HepG2 (cell line): ENCODE data around the gene S100G. TPM values are rescaled to one million over a fixed set of nuclear protein-coding genes. Genes with fewer than 3 reads are reported as not detected.

Source experiments
- ATAC-seq: fragments of 200-7000 bp; cut with Tn5 transposase; 3 replicates; pipeline ENCODE4 v1.9.1; 2020; ENCODE audit warnings: mild to moderate bottlenecking, moderate library complexity
- BruUV-seq: library from RNA; stranded (reverse); fragments of 400-500 nt; replicated peaks from 2 replicates; lab custom pipeline; 2021; lab: Mats Ljungman, UMichigan
- CTCF ChIA-PET: fragments of 300-600 bp; formaldehyde crosslinking; extraction: SDS; loops from one replicate; lab custom pipeline; 2021; ENCODE audit warnings: low total read pairs, inconsistent platforms, low intra/inter-chr PET ratio; lab: Yijun Ruan, JAX
- POLR2A ChIA-PET: fragments of 350-600 bp; sonication (Branson Sonifier 250); formaldehyde crosslinking; loops from one replicate; lab custom pipeline; 2020; ENCODE audit warnings: antibody characterized with exemption, inconsistent platforms; lab: Yijun Ruan, JAX
- DNase-seq: peaks from one replicate; pipeline ENCODE4 v3.0.0-alpha.2; 2015; ENCODE audit warnings: low spot score
- FAIRE-seq: peaks from 3 replicates; lab custom pipeline; 2011; peaks lifted over from hg19 to GRCh38; lab: Jason Lieb, UNC
- H2AFZ ChIP-seq: one replicate; pipeline ENCODE4 v1.6.1; 2011; ENCODE audit warnings: low read length, inconsistent platforms
- H3K27ac ChIP-seq: fragments of 300-600 bp; 3 replicates; pipeline ENCODE4 v1.8.0; 2011; ENCODE audit warnings: mixed run types, mild to moderate bottlenecking, mixed read lengths, low read length, inconsistent platforms; ENCODE audit not compliant: insufficient read depth; ENCODE audit errors: extremely low read length
- H3K27me3 ChIP-seq, 2 experiments: fragments of 200-600 bp in 1 of 2; 2 replicates in 1 of 2; 3 replicates in 1 of 2; pipeline versions ENCODE4 v1.6.0 to v1.8.0; 2011; ENCODE audit warnings: low read length in 2 of 2, mild to moderate bottlenecking in 2 of 2, moderate library complexity in 2 of 2, inconsistent platforms in 1 of 2; ENCODE audit not compliant: insufficient read depth in 2 of 2, control insufficient read depth in 1 of 2
- H3K36me3 ChIP-seq, 2 experiments: fragments of 200-600 bp in 1 of 2; replicated peaks in 1 of 2; 2 replicates in 1 of 2; 3 replicates in 1 of 2; pipeline versions ENCODE4 v1.5.1 to v1.8.0; 2011; ENCODE audit warnings: low read length in 2 of 2, inconsistent platforms in 1 of 2; ENCODE audit not compliant: insufficient read depth in 2 of 2, control insufficient read depth in 1 of 2
- H3K4me1 ChIP-seq: 2 replicates; pipeline ENCODE4 v1.5.1; 2012; ENCODE audit warnings: low read length, inconsistent platforms; ENCODE audit not compliant: insufficient read depth
- H3K4me2 ChIP-seq: 2 replicates; pipeline ENCODE4 v1.6.0; 2011; ENCODE audit warnings: low read depth, low read length, inconsistent platforms
- H3K4me3 ChIP-seq, 3 experiments: fragments of 200-600 bp in 1 of 3; sonication (generic), shearing (Covaris generic) in 1 of 3; replicated peaks in 1 of 3; 2 replicates each; pipeline ENCODE4 v1.5.1; 2011 to 2016; ENCODE audit warnings: low read length in 3 of 3, inconsistent platforms in 2 of 3, low read depth in 2 of 3, mild to moderate bottlenecking in 2 of 3, control low read depth in 1 of 3, mixed read lengths in 1 of 3; ENCODE audit not compliant: insufficient read depth in 1 of 3
- H3K79me2 ChIP-seq: one replicate; pipeline ENCODE4 v1.6.1; 2011; ENCODE audit warnings: low read length, inconsistent platforms; ENCODE audit not compliant: insufficient read depth
- H3K9ac ChIP-seq: 2 replicates; pipeline ENCODE4 v1.6.0; 2011; ENCODE audit warnings: mild to moderate bottlenecking, low read depth, low read length, inconsistent platforms; ENCODE audit not compliant: insufficient read depth
- H3K9me3 ChIP-seq: 2 replicates; pipeline ENCODE4 v1.5.1; 2012; ENCODE audit warnings: mild to moderate bottlenecking, low read length
- H4K20me1 ChIP-seq: 2 replicates; pipeline ENCODE4 v1.6.0; 2011; ENCODE audit warnings: inconsistent platforms, mild to moderate bottlenecking, low read length, moderate library complexity; ENCODE audit not compliant: insufficient read depth
- HCFC1 ChIP-seq: fragments of 150-350 bp; IDR thresholded peaks from 2 replicates; pipeline ENCODE4 v1.6.1; 2014; ENCODE audit warnings: low read depth, low read length
- SMC3 ChIP-seq: IDR thresholded peaks from 2 replicates; pipeline ENCODE4 v1.6.1; 2011; ENCODE audit warnings: low read length, improper control_type of control experiment
- SRSF4 ChIP-seq: fragments of 200-400 bp; formaldehyde crosslinking; IDR thresholded peaks from one replicate; pipeline ENCODE4 v1.6.1; 2018; ENCODE audit warnings: mild to moderate bottlenecking, low read depth, low read length, moderate library complexity; ENCODE audit not compliant: poor library complexity, severe bottlenecking
- STAG1 ChIP-seq: sonication (generic); formaldehyde crosslinking; IDR thresholded peaks from 2 replicates; pipeline ENCODE4 v1.4.0; 2020; ENCODE audit warnings: missing genetic modification reagents
- ZFP1 ChIP-seq: IDR thresholded peaks from 2 replicates; pipeline ENCODE4 v1.6.1; 2016
- ZNF577 ChIP-seq: sonication (generic); formaldehyde crosslinking; IDR thresholded peaks from 2 replicates; pipeline ENCODE4 v1.4.0; 2020; ENCODE audit warnings: mild to moderate bottlenecking, low read depth, missing genetic modification reagents, borderline replicate concordance
- ZNF7 ChIP-seq: IDR thresholded peaks from 2 replicates; pipeline ENCODE4 v1.6.1; 2016; ENCODE audit warnings: missing biosample characterization, missing genetic modification reagents
- WGBS: methylation state at CpG from one replicate; pipeline ENCODE4 v1.1.6; 2017; ENCODE audit warnings: low lambda C conversion rate; 5-methylcytosine and 5-hydroxymethylcytosine counted together
- in situ Hi-C: cut with HindIII; loops from 2 replicates; pipeline ENCODE4 v1.10.0; 2017; ENCODE audit warnings: low pct_unique_long_range_greater_than_20kb; ENCODE audit not compliant: extremely low pct_ligation_motif_present
- intact Hi-C: fragments of 100-400 bp; cut with micrococcal nuclease; formaldehyde crosslinking; loops from one replicate; pipeline ENCODE4 v1.10.0; 2022; ENCODE audit not compliant: unreplicated experiment
- polyA plus RNA-seq, 8 experiments: library from polyadenylated mRNA; depleted of rRNA in 3 of 8; stranded (reverse) in 7 of 8; unstranded in 1 of 8; fragments of >200 nt; fragmentation: Illumina TruSeq in 4 of 8; extraction: Trizol in 4 of 8; gene quantifications; 2 replicates each; pipeline versions ENCODE4 v1.2.1 to v1.2.3, GENCODE V29; 2011 to 2016; ENCODE audit warnings: low read depth in 4 of 8, missing spikeins in 1 of 8, mixed read lengths in 1 of 8; ENCODE audit not compliant: insufficient read depth in 1 of 8
- total RNA-seq, 5 experiments: library from RNA; depleted of rRNA; stranded (reverse); fragments of >200 nt; fragmentation: Illumina TruSeq; extraction: Trizol; gene quantifications; 2 replicates each; pipeline ENCODE4 v1.2.3, GENCODE V29; 2016; ENCODE audit warnings: low read depth in 1 of 5
- TF ChIP-seq, protein P1 (sequence below): sonication (generic); formaldehyde crosslinking; IDR thresholded peaks from 2 replicates; pipeline ENCODE4 v1.5.0; 2020; ENCODE audit warnings: mild to moderate bottlenecking, missing genetic modification reagents, borderline replicate concordance
- TF ChIP-seq, protein P2 (sequence below): sonication (generic); formaldehyde crosslinking; IDR thresholded peaks from 2 replicates; pipeline ENCODE4 v1.5.0; 2020; ENCODE audit warnings: mild to moderate bottlenecking, missing genetic modification reagents, moderate library complexity

S100G gene
- total and polyA plus RNA-seq, 2 of the 13 experiments (the other 11 are each of a cell fraction or from before 2014, with no cell fraction given), result not detected

DNA sequence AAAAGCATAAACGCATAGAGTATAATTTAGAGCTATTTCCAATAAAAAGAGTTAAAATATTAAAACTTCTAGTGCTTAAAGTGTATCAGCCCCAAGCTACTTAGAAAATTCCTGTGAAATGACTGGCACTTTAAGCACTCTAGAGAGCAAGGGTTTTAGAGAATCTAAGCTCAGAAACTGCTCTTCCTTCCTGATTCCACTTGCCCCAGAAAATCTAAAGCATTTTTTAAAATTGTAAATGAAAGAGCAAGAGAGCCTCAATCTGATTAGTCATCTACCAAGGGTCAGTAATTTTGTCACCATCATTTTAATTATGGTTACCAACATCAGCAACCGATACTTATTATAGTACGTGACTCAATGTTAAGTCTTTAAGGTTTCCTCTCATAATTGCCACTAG is 37.6 kb downstream of the S100G start (continued):
- TF ChIP-seq, protein P1, sequence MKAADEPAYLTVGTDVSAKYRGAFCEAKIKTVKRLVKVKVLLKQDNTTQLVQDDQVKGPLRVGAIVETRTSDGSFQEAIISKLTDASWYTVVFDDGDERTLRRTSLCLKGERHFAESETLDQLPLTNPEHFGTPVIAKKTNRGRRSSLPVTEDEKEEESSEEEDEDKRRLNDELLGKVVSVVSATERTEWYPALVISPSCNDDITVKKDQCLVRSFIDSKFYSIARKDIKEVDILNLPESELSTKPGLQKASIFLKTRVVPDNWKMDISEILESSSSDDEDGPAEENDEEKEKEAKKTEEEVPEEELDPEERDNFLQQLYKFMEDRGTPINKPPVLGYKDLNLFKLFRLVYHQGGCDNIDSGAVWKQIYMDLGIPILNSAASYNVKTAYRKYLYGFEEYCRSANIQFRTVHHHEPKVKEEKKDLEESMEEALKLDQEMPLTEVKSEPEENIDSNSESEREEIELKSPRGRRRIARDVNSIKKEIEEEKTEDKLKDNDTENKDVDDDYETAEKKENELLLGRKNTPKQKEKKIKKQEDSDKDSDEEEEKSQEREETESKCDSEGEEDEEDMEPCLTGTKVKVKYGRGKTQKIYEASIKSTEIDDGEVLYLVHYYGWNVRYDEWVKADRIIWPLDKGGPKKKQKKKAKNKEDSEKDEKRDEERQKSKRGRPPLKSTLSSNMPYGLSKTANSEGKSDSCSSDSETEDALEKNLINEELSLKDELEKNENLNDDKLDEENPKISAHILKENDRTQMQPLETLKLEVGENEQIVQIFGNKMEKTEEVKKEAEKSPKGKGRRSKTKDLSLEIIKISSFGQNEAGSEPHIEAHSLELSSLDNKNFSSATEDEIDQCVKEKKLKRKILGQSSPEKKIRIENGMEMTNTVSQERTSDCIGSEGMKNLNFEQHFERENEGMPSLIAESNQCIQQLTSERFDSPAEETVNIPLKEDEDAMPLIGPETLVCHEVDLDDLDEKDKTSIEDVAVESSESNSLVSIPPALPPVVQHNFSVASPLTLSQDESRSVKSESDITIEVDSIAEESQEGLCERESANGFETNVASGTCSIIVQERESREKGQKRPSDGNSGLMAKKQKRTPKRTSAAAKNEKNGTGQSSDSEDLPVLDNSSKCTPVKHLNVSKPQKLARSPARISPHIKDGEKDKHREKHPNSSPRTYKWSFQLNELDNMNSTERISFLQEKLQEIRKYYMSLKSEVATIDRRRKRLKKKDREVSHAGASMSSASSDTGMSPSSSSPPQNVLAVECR, result no peak
- TF ChIP-seq ZFP1 (no peak), SRSF4 (no peak)

DNA sequence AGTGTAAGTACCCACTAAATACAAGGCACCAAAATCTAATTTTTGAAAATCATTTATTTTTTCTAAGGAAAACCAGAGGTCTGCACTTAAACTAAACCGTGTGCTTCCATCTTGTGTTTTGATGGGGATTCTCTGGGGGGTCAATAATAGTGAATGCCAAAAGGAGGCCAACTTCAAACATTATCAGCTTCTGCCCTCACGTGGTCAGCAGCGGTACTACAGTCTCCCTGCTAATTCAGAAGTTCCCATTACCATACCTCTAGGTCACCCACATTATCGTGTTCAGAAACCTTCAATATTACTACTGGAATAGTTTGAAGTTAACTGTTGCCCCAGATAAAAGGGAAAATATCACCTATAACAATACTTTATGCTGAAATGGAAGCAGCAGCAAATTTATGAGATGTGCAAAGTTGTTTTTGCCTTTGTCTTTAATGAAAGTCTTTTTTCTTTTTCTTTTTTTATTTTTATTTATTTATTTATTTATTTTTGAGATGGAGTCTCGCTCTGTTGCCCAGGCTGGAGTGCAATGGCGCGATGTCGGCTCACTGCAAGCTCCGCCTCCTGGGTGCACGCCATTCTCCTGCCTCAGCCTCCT is 45.2 kb downstream of the S100G start:
- no peak for TF ChIP-seq ZNF577 (CRISPR knock-in tag)
- no peak for TF ChIP-seq ZNF7 (CRISPR knock-in tag)
- peak; percentile 30; the same call in 1 of the 2 replicates for TF ChIP-seq SMC3
- TF ChIP-seq HCFC1, result no peak
- TF ChIP-seq, protein P2, sequence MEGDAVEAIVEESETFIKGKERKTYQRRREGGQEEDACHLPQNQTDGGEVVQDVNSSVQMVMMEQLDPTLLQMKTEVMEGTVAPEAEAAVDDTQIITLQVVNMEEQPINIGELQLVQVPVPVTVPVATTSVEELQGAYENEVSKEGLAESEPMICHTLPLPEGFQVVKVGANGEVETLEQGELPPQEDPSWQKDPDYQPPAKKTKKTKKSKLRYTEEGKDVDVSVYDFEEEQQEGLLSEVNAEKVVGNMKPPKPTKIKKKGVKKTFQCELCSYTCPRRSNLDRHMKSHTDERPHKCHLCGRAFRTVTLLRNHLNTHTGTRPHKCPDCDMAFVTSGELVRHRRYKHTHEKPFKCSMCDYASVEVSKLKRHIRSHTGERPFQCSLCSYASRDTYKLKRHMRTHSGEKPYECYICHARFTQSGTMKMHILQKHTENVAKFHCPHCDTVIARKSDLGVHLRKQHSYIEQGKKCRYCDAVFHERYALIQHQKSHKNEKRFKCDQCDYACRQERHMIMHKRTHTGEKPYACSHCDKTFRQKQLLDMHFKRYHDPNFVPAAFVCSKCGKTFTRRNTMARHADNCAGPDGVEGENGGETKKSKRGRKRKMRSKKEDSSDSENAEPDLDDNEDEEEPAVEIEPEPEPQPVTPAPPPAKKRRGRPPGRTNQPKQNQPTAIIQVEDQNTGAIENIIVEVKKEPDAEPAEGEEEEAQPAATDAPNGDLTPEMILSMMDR (CRISPR knock-in tag), result peak; percentile 67
- TF ChIP-seq STAG1 (CRISPR knock-in tag), result peak; percentile 59
- Histone ChIP-seq H3K4me3 (no peak overlapping the region), H3K4me2 (no peak overlapping the region), H3K27ac (no peak overlapping the region), H2AFZ (no peak overlapping the region), H3K27me3 (no peaks in the 10 kb centered on the region), H4K20me1 (no peaks in the 10 kb centered on the region), H3K9me3 (no peaks in the 10 kb centered on the region), H3K9ac (no peak overlapping the region), H3K4me1 (peaks cover 15% of the 10 kb centered on the region), H3K36me3 (peaks cover 4 to 20% of the 10 kb centered on the region in 2 experiments; a peak in 4 of 5 replicates), H3K79me2 (no peaks in the 10 kb centered on the region)
- FAIRE-seq (peak; percentile 47), ATAC-seq (peak; percentile 62; the same call in 2 of the 3 replicates), DNase-seq (peak; percentile 29)
- CTCF ChIA-PET, result no interaction called here
- POLR2A ChIA-PET, result no interaction called here
- intact Hi-C loops, result loop anchor here (1.0 to 10.0 kb wide), 3 partner anchors 8 to 570 kb away; partner anchors contain the start of gene GRPR
- WGBS, result 71% methylated on average over 7 of the region's 10 CpGs
- in situ Hi-C loops, result no loop called here
- no TSS peak for BruUV-seq
